ENCODE measurements around the gene ZFAND6. TPM values are rescaled to one million over a fixed set of nuclear protein-coding genes. Genes with fewer than 3 reads are reported as not detected.

Gene ZFAND6
- total RNA-seq, 1 donor from 2014 or later = 205 TPM

Other genes with a start within 250 kb of the ZFAND6 start
- 13.9 and 16.1 TPM in 2 replicates for gene MTHFS, start 162.7 kb upstream of the ZFAND6 start, total RNA-seq
- gene BCL2A1, start 88.5 kb upstream of the ZFAND6 start, total RNA-seq = 0.44 TPM in 1 of 2 replicates, not detected in the other
- 3.4 and 9.4 TPM in 2 replicates for gene FAH, start 93.3 kb downstream of the ZFAND6 start, total RNA-seq
- not detected in 2 replicates for gene CTXND1, start 192.5 kb downstream of the ZFAND6 start, total RNA-seq

Measured in lung microvascular endothelial cell (primary cell).